HepG2 (cell line): ENCODE results near the gene ZNF382. TPM values are rescaled to one million over a fixed set of nuclear protein-coding genes. Genes with fewer than 3 reads are reported as not detected.

Source experiments
- CBFB ChIP-seq: sonication (generic); formaldehyde crosslinking; IDR thresholded peaks from 2 replicates; pipeline ENCODE4 v1.4.0; 2020; ENCODE audit warnings: missing genetic modification reagents
- FIP1L1 ChIP-seq: fragments of 200-400 bp; formaldehyde crosslinking; IDR thresholded peaks from 2 replicates; pipeline ENCODE4 v1.6.1; 2018; ENCODE audit warnings: low read depth, mild to moderate bottlenecking, low read length, moderate library complexity, borderline replicate concordance; ENCODE audit not compliant: insufficient read depth
- FOSL2 ChIP-seq: sonication (generic); formaldehyde crosslinking; IDR thresholded peaks from 2 replicates; pipeline ENCODE4 v1.4.0; 2020; ENCODE audit warnings: missing genetic modification reagents
- FOXJ3 ChIP-seq: sonication (generic); formaldehyde crosslinking; IDR thresholded peaks from 2 replicates; pipeline ENCODE4 v1.4.0; 2020; ENCODE audit warnings: missing genetic modification reagents, mild to moderate bottlenecking, borderline replicate concordance
- MLX ChIP-seq: IDR thresholded peaks from 2 replicates; pipeline ENCODE4 v1.6.1; 2016
- PRDM4 ChIP-seq: sonication (generic); formaldehyde crosslinking; IDR thresholded peaks from 2 replicates; pipeline ENCODE4 v1.9.0; 2021; ENCODE audit warnings: missing genetic modification reagents, borderline replicate concordance
- TRAFD1 ChIP-seq: sonication (generic); formaldehyde crosslinking; IDR thresholded peaks from 2 replicates; pipeline ENCODE4 v1.5.1; 2020; ENCODE audit warnings: missing genetic modification reagents, mild to moderate bottlenecking, borderline replicate concordance
- ZBTB26 ChIP-seq: IDR thresholded peaks from 2 replicates; pipeline ENCODE4 v1.6.1; 2016; ENCODE audit warnings: missing compliant biosample characterization, missing genetic modification reagents, borderline replicate concordance
- ZFP36L1 ChIP-seq: sonication (generic); formaldehyde crosslinking; IDR thresholded peaks from 2 replicates; pipeline ENCODE4 v1.8.0; 2022; ENCODE audit warnings: mild to moderate bottlenecking, missing genetic modification reagents, moderate library complexity
- ZNF276 ChIP-seq: sonication (generic); formaldehyde crosslinking; IDR thresholded peaks from 2 replicates; pipeline ENCODE4 v1.4.0; 2020; ENCODE audit warnings: mild to moderate bottlenecking, low read depth, missing genetic modification reagents
- ZNF556 ChIP-seq: sonication (generic); formaldehyde crosslinking; IDR thresholded peaks from 2 replicates; pipeline ENCODE4 v1.4.0; 2020; ENCODE audit warnings: mild to moderate bottlenecking, missing genetic modification reagents, borderline replicate concordance
- ZNF609 ChIP-seq: sonication (generic); formaldehyde crosslinking; IDR thresholded peaks from 2 replicates; pipeline ENCODE4 v1.4.0; 2020; ENCODE audit warnings: mild to moderate bottlenecking, missing genetic modification reagents, borderline replicate concordance
- ZNF816 ChIP-seq: sonication (generic); formaldehyde crosslinking; IDR thresholded peaks from 2 replicates; pipeline ENCODE4 v1.8.0; 2022; ENCODE audit warnings: missing genetic modification reagents, mild to moderate bottlenecking, borderline replicate concordance
- polyA plus RNA-seq, 8 experiments: library from polyadenylated mRNA; depleted of rRNA in 3 of 8; stranded (reverse) in 7 of 8; unstranded in 1 of 8; fragments of >200 nt; fragmentation: Illumina TruSeq in 4 of 8; extraction: Trizol in 4 of 8; gene quantifications; 2 replicates each; pipeline versions ENCODE4 v1.2.1 to v1.2.3, GENCODE V29; 2011 to 2016; ENCODE audit warnings: low read depth in 4 of 8, missing spikeins in 1 of 8, mixed read lengths in 1 of 8; ENCODE audit not compliant: insufficient read depth in 1 of 8
- total RNA-seq, 5 experiments: library from RNA; depleted of rRNA; stranded (reverse); fragments of >200 nt; fragmentation: Illumina TruSeq; extraction: Trizol; gene quantifications; 2 replicates each; pipeline ENCODE4 v1.2.3, GENCODE V29; 2016; ENCODE audit warnings: low read depth in 1 of 5

Gene ZNF382
- total and polyA plus RNA-seq, 2 of the 13 experiments (the other 11 are each of a cell fraction or from before 2014, with no cell fraction given), result 2.3 to 6.8 TPM

GRCh38 chr19:36573020-36573894 is 31.9 kb upstream of the ZNF382 start, which contains the start of gene ZNF529 (continued):
- TF ChIP-seq ZFP36L1 (CRISPR knock-in tag) (peak; percentile 50; the same call in 1 of the 2 replicates), FOXJ3 (CRISPR knock-in tag) (peak; percentile 69; the same call in 1 of the 2 replicates), FIP1L1 (no peak), ZNF276 (CRISPR knock-in tag) (no peak), ZBTB26 (no peak), MLX (CRISPR knock-in tag) (peak; percentile 21; the same call in 1 of the 2 replicates), ZNF556 (CRISPR knock-in tag) (peak; percentile 41), ZNF609 (no peak), FOSL2 (peak; percentile 54; the same call in 1 of the 2 replicates), CBFB (CRISPR knock-in tag) (peak; percentile 95), ZNF816 (CRISPR knock-in tag) (0 out of 2 replicates have a peak, but pooled peaks have one; percentile 32), PRDM4 (CRISPR knock-in tag) (no peak), TRAFD1 (CRISPR knock-in tag) (no peak)
